ENCODE data around the gene CYB561D1. TPM values are rescaled to one million over a fixed set of nuclear protein-coding genes. Genes with fewer than 3 reads are reported as not detected.
A peak's percentile ranks its signal among the peaks of the same experiment; 100 is the strongest.

Gene CYB561D1
- total and polyA plus RNA-seq, 2 of the 8 experiments (the other 6 are each of a cell fraction or from before 2014, with no cell fraction given) = 3.6 to 3.8 TPM

GRCh38 chr1:109483672-109484518, 10.0 kb upstream of the CYB561D1 start, which contains the start of gene ATXN7L2 (continued):
- TF ChIP-seq, protein P1, sequence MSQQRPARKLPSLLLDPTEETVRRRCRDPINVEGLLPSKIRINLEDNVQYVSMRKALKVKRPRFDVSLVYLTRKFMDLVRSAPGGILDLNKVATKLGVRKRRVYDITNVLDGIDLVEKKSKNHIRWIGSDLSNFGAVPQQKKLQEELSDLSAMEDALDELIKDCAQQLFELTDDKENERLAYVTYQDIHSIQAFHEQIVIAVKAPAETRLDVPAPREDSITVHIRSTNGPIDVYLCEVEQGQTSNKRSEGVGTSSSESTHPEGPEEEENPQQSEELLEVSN (IDR thresholded peaks at IDR 0.05) = peak; percentile 7; the same call in 1 of the 2 replicates
- TF ChIP-seq JUN (IDR thresholded peaks at IDR 0.05; ENCODE audit: low read depth, low read length) (no peak), RXRA (IDR thresholded peaks at IDR 0.05; ENCODE audit: insufficient read depth, low read depth, low read length) (no peak), KDM5A (IDR thresholded peaks at IDR 0.05; ENCODE audit: low read length) (peak; percentile 69; the same call in 1 of the 2 replicates), SP1 (IDR thresholded peaks at IDR 0.05; ENCODE audit: low read depth, low read length) (peak; percentile 92), POLR2AphosphoS5 (IDR thresholded peaks at IDR 0.05; ENCODE audit: low read depth, low read length) (peak; percentile 86), GABPA (IDR thresholded peaks at IDR 0.05; ENCODE audit: borderline replicate concordance, insufficient read depth, low read length) (no peak), RAD21 (IDR thresholded peaks at IDR 0.05 in 1 of 2, conservative IDR thresholded peaks at IDR 0.05 in 1 of 2; ENCODE audit: low read depth in 2 of 2, low read length in 2 of 2) (no peak), ASH2L (IDR thresholded peaks at IDR 0.05; ENCODE audit: low read length) (peak; percentile 81), TBP (IDR thresholded peaks at IDR 0.05; ENCODE audit: low read depth, low read length) (peak; percentile 90), NRF1 (IDR thresholded peaks at IDR 0.05; ENCODE audit: low read depth, low read length) (peak; percentile 44), RBBP5 (IDR thresholded peaks at IDR 0.05; ENCODE audit: borderline replicate concordance, low read depth, low read length) (0 out of 2 replicates have a peak, but pooled peaks have one; percentile 70), SP4 (IDR thresholded peaks at IDR 0.05; ENCODE audit: low read length) (0 out of 2 replicates have a peak, but pooled peaks have one; percentile 67), GTF2F1 (IDR thresholded peaks at IDR 0.05; ENCODE audit: borderline replicate concordance, low read depth, low read length) (no peak), TAF1 (IDR thresholded peaks at IDR 0.05; ENCODE audit: low read depth, low read length) (peak; percentile 98), CHD1 (IDR thresholded peaks at IDR 0.05; ENCODE audit: low read depth, low read length) (no peak), TAF7 (optimal IDR thresholded peaks at IDR 0.05; ENCODE audit: borderline replicate concordance, low read depth, low read length) (peak; percentile 85), CHD2 (IDR thresholded peaks at IDR 0.05; ENCODE audit: low read length) (0 out of 2 replicates have a peak, but pooled peaks have one; percentile 34), KDM1A (IDR thresholded peaks at IDR 0.05; ENCODE audit: borderline replicate concordance, low read length) (peak; percentile 24; the same call in 1 of the 2 replicates), USF2 (IDR thresholded peaks at IDR 0.05; ENCODE audit: low read length) (no peak)
- TF ChIP-seq, protein P2, sequence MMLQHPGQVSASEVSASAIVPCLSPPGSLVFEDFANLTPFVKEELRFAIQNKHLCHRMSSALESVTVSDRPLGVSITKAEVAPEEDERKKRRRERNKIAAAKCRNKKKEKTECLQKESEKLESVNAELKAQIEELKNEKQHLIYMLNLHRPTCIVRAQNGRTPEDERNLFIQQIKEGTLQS (IDR thresholded peaks at IDR 0.05; ENCODE audit: insufficient read depth, low read depth, low read length) = no peak

Data from H1 (cell line).